HG02798 (cell line): ENCODE data around the gene PTOV1.

Experiments
- ATAC-seq: cut with Tn5 transposase; IDR thresholded peaks from one replicate; pipeline ENCODE4 v1.9.1; 2021; ENCODE audit warnings: mild to moderate bottlenecking; ENCODE audit not compliant: unreplicated experiment, poor library complexity

The PTOV1 gene

GRCh38 chr19:49884109-49884508 is 33.1 kb downstream of the PTOV1 start:
- no peak for ATAC-seq

DNA sequence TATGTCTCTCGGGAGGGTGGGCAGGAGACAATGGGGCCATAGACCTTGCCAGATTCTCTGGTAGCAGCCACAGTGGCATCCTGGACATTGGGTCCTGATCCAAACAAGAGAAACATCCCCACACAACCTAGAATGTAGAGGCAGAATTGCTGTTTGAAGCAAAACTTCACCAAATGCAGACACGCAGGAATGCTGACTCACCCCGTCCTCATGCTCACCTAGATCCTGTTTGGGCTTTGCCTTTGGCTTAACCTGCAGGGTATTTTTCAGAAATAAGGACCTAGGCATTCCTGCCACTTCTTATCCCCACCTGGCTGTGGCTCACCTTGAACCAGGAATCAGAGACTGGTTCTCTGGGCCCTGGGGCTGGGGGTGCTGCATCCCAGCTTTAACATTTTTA is 33.8 kb downstream of the PTOV1 start:
- no peak for ATAC-seq

DNA sequence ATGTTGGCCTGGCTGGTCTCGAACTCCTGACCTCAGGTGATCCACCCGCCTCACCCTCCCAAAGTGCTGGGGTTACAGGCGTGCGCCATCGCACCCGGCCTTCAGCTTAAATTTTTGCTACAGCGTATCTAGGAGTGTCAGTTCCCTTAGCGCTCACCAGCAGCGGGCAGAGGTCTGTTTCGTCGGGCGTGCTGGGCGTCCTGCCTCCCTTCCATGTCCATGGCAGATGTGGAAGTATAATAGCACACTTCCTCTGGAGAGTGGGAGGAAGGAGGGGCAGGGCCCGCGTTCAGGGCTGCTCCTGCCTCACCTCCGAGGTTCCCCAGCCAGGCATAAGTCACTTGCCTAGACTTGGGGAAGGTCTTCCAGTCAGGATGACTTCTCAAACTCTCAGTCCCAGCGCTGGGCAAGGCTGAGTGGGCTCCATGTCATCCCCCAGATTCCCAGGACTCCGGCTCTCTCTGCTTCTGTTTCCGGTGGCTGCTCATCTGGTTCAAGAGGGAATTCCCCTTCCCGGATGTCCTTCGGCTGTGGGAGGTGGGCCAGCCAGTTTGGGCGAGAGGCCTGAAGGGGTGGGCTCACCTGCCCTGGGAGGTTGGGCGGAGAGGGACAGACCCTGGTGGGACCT is 36.2 kb downstream of the PTOV1 start:
- no peak for ATAC-seq

DNA sequence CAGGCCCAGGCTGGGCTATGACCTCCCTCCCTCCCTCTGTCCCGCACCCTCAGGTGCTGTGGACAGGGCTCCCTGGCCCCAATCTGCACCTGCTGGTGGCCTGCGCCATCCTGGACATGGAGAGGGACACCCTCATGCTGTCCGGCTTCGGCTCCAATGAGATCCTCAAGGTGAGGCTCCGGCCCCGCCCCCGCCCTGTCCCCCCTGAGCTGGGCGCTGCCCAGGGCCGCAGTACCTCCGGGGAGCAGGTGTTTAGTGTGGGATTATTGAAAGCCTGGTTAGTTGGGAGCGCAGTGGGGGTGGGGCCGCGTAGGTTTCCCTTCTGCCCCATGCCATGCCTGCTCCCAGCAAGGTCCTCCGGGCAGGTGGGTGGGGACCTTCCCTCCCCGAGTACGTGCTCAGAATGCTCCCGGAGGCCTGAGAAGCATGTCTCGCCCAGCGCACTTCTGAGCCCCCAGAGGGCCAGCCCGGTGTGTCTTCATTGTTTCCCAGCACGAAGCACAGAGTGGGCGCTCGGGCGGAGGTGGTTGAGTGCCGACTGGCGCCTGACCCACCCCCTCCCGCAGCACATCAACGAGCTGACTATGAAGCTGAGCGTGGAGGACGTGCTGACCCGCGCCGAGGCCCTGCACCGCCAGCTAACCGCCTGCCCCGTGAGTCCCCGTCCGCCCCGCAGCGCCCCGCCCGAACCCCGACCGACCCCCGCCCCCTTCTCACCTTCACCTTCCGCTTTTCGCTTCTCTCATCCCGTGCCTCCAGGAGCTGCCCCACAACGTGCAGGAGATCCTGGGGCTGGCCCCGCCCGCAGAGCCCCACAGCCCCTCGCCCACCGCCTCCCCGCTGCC is 36.9 kb downstream of the PTOV1 start:
- ATAC-seq: no peak

GRCh38 chr19:49888510-49888824 is 37.5 kb downstream of the PTOV1 start:
- no peak for ATAC-seq

DNA sequence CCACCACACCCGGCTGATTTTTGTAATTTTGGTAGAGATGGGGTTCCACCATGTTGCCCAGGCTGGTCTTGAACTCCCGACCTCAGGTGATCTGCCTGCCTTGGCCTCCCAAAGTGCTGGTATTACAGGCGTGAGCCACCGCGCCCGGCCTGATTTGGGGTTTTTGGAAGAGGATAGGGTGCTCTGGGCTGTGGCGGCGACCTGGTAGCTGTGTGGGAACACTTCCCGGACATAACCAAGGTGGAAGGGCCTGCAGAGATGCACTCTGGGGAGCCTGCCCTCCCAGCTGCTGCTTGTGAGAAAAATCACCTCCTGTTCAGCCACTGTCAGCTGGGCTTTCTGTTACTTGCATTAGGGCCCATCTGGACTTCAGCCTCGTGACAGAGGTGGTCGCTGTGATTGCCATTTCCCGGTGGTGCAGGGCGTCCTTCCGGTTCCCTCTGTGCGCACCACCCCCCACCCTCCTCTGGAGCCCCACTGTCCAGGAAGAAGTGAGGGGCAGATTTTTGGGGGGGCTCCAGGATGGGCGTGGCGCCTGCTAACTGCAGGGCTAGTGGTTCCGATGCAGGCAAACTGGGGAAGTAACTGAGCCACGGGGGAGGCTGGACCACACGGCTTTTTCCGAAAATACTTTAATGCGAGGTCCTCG is 38.2 kb downstream of the PTOV1 start:
- no peak for ATAC-seq

GRCh38 chr19:49889687-49890348 is 38.9 kb downstream of the PTOV1 start:
- peak; percentile 29 for ATAC-seq

GRCh38 chr19:49890349-49891311 is 39.7 kb downstream of the PTOV1 start:
- ATAC-seq: peak; percentile 34

GRCh38 chr19:49891393-49891792 is 40.4 kb downstream of the PTOV1 start:
- no peak for ATAC-seq

GRCh38 chr19:49892716-49893115 is 41.8 kb downstream of the PTOV1 start:
- ATAC-seq: no peak

- ATAC-seq: no peak
These were observed 43.2 kb downstream of the PTOV1 start for GRCh38 chr19:49894011-49894664.

DNA sequence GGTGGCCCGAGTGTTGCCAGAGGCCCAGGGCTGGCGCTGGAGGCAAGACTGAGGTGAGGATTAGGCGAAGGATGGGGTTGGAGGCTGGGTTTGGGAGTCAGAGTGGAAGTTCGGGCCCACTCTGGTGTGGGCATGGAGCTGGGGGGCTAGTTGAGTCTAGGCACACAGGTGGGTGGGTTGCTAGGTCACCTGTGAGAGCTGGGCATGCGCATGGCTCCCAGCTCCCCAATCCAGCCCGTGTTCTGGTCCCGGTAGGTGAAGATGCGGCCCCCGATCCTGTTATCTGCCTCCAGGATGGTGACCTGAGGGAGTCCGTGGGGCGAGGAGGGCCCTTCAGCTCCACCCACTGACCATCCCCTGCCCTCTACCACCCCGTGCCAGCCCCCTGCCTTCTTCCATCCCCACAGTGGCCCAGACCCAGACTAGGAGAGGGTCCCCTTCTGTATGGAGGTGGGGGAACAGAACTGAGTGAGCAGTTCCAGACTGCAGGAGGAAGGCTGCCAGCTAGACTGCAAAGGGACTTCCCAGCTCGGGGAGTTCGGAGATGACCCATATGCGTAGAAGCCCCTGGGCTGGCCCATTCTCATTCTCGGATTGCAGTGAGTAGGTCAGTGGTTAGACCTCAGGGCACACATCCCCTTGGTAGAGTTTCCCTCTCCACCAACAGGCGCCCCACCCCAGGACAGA is 44.1 kb downstream of the PTOV1 start:
- no peak for ATAC-seq

DNA sequence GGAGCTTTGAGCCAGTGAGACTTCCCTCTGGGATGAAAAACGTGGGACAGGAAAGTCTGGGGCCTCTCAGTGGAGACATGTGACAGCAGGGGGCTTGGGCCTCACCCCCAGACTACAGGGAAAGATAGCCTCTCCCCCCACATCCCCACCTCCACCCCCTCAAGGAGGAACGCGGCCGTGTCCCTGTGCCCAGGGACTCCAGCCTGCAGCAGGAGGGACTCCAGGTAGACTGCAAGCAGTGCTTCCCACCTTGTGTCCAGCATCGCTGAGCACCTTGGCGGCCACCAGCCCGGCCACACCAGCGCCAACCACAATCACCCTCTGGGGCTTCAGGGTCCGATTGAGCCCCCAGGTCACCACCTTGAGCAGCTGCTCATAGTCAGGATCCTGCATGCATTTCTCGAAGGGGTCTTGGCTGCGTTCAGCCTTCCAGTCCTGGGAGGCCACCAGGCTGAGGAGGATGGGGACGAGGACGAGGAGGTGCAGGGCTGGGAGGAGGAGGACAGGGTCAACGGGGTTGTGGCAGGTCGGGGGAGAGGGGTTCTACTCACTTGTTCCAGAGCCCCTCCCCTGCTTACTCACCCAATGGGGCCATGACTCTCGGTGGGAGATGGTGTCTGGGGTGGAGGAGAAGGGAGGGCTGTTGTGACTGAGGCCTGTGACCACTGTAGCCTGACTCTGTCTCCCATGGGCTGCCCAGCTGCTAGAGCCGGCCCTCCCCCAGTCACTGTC is 44.8 kb downstream of the PTOV1 start:
- no peak for ATAC-seq

GRCh38 chr19:49896863-49897621 is 46.1 kb downstream of the PTOV1 start, which contains the start of gene IL4I1:
IL4I1 (minus strand) TSS chr19:49896887; CDS start chr19:49896160, 727 bp downstream.
- peak; percentile 55 for ATAC-seq

GRCh38 chr19:49904136-49904535 is 53.2 kb downstream of the PTOV1 start:
- ATAC-seq: no peak

DNA sequence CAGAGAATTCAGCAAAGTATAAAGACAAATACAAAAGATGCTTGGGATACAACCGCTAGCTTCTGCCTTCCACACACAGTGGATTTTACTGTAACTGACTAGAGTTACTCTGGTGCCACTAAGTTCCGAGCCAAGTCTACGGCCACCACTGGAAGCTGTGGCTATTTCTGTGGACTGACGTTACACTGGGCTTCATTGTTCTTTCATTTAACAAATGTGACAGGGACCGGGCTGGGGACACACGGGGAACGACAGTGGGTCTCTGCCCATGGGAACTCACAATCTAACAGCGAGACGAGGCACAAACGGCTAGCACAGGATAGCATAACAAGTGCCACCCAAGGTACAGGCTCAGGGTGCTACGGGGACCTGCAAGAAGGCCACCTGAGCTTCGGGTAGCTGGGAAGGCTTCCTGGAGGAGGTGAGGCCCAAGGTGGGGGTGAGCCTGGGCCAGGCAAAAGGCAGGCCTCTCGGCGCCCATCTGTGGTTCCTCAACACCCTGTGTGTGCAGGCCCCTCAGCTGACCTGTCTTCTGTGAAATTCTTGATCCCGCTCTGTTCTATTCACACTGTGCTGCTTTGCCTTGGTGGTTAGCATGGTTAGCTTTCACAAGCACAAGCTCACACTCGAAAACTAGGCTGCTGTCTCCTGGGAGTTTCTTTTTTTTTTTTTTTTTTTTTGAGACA is 56.1 kb downstream of the PTOV1 start:
- no peak for ATAC-seq
